HL-60 (cell line): Measurements from ENCODE around the gene SLC7A1.

Experiments used
- CTCF ChIP-seq: IDR thresholded peaks from one replicate; pipeline ENCODE4 v1.5.1; 2011; ENCODE audit warnings: low read length, control low read depth, inconsistent platforms; ENCODE audit not compliant: insufficient read depth
- SPI1 ChIP-seq: IDR thresholded peaks from 2 replicates; pipeline ENCODE4 v1.6.1; 2012; ENCODE audit warnings: low read depth, mild to moderate bottlenecking, borderline replicate concordance

GRCh38 chr13:29519921-29520320, 75.6 kb downstream of the SLC7A1 start:
- TF ChIP-seq CTCF = no peak
- no peak for TF ChIP-seq SPI1
